DLD1 (cell line): Measurements from ENCODE around the gene RBM38.

ENCODE experiments used
- in situ Hi-C: cut with HindIII; loops from 2 replicates; pipeline ENCODE4 v1.10.0; 2017; ENCODE audit warnings: low sequenced_read_pairs

RBM38 gene

GRCh38 chr20:57374343-57374930 is 16.8 kb upstream of the RBM38 start:
- in situ Hi-C loops, result loop anchor here (10.0 kb wide), 1 partner anchor 140 kb away; no protein-coding TSS in a partner anchor

GRCh38 chr20:57374931-57375651 is 16.1 kb upstream of the RBM38 start:
- in situ Hi-C loops, result loop anchor here (10.0 kb wide), 1 partner anchor 140 kb away; no protein-coding TSS in a partner anchor

GRCh38 chr20:57375652-57376230 is 15.5 kb upstream of the RBM38 start:
- in situ Hi-C loops, result loop anchor here (10.0 kb wide), 1 partner anchor 139 kb away; no protein-coding TSS in a partner anchor

- in situ Hi-C loops, result loop anchor here (10.0 kb wide), 1 partner anchor 137 kb away; no protein-coding TSS in a partner anchor
Measured at GRCh38 chr20:57377350-57377749, 13.8 kb upstream of the RBM38 start.

- in situ Hi-C loops, result loop anchor here (10.0 kb wide), 1 partner anchor 137 kb away; no protein-coding TSS in a partner anchor
Measured at GRCh38 chr20:57378107-57378506, 13.1 kb upstream of the RBM38 start.

- in situ Hi-C loops, result loop anchor here (10.0 kb wide), 1 partner anchor 136 kb away; no protein-coding TSS in a partner anchor
Measured at GRCh38 chr20:57378646-57379262, 12.4 kb upstream of the RBM38 start.

- in situ Hi-C loops, result loop anchor here (10.0 kb wide), 1 partner anchor 136 kb away; no protein-coding TSS in a partner anchor
Measured at GRCh38 chr20:57379263-57379647, 11.9 kb upstream of the RBM38 start.

- in situ Hi-C loops, result no loop called here
Measured at GRCh38 chr20:57380081-57380750, 11.0 kb upstream of the RBM38 start.

- in situ Hi-C loops, result no loop called here
Measured at GRCh38 chr20:57381596-57382503, 9.3 kb upstream of the RBM38 start.

- in situ Hi-C loops, result no loop called here
Measured at GRCh38 chr20:57382516-57382915, 8.7 kb upstream of the RBM38 start.

- in situ Hi-C loops, result no loop called here
Measured at GRCh38 chr20:57383447-57384347, 7.5 kb upstream of the RBM38 start.

GRCh38 chr20:57384486-57384885 is 6.7 kb upstream of the RBM38 start:
- in situ Hi-C loops, result no loop called here

- in situ Hi-C loops, result no loop called here
Measured at GRCh38 chr20:57384953-57385761, 6.0 kb upstream of the RBM38 start.

GRCh38 chr20:57385940-57386339 is 5.3 kb upstream of the RBM38 start:
- in situ Hi-C loops, result no loop called here

- in situ Hi-C loops, result no loop called here
Measured at GRCh38 chr20:57386762-57387161, 4.4 kb upstream of the RBM38 start.

GRCh38 chr20:57387463-57387862 is 3.7 kb upstream of the RBM38 start:
- in situ Hi-C loops, result no loop called here

- in situ Hi-C loops, result no loop called here
Measured at GRCh38 chr20:57387945-57388371, 3.2 kb upstream of the RBM38 start.
